SW 1271 (cell line): ENCODE results near the gene TMEM187.

Experiments used
- DNase-seq, 2 experiments: peaks; one replicate each; lab custom pipeline; 2025; lab: John Stamatoyannopoulos, UW

Gene TMEM187

GRCh38 chrX:153955228-153955732 is 17.3 kb upstream of the TMEM187 start:
- DNase-seq = no peak

- no peak for DNase-seq
Observed at GRCh38 chrX:153956044-153956907, 16.3 kb upstream of the TMEM187 start.

GRCh38 chrX:153957224-153957623 is 15.3 kb upstream of the TMEM187 start:
- DNase-seq = no peak

GRCh38 chrX:153958605-153959004 is 13.9 kb upstream of the TMEM187 start:
- DNase-seq = no peak

GRCh38 chrX:153959649-153960048 is 12.9 kb upstream of the TMEM187 start:
- DNase-seq = no peak

GRCh38 chrX:153960077-153960476 is 12.5 kb upstream of the TMEM187 start:
- no peak for DNase-seq

- no peak for DNase-seq
Observed at GRCh38 chrX:153960786-153961185, 11.8 kb upstream of the TMEM187 start.

GRCh38 chrX:153961292-153961691 is 11.3 kb upstream of the TMEM187 start:
- no peak for DNase-seq

- no peak for DNase-seq
Observed at GRCh38 chrX:153963546-153963945, 9.0 kb upstream of the TMEM187 start.

GRCh38 chrX:153964105-153964504 is 8.4 kb upstream of the TMEM187 start:
- no peak for DNase-seq

GRCh38 chrX:153965406-153965805 is 7.1 kb upstream of the TMEM187 start:
- DNase-seq = no peak

- no peak for DNase-seq
Observed at GRCh38 chrX:153966283-153966688, 6.3 kb upstream of the TMEM187 start.

- no peak for DNase-seq
Observed at GRCh38 chrX:153966841-153967535, 5.6 kb upstream of the TMEM187 start.

- DNase-seq = no peak
Observed at GRCh38 chrX:153967536-153968224, 4.9 kb upstream of the TMEM187 start.

- DNase-seq = no peak
Observed at GRCh38 chrX:153968255-153968654, 4.3 kb upstream of the TMEM187 start.

GRCh38 chrX:153968754-153969124 is 3.8 kb upstream of the TMEM187 start:
- DNase-seq = no peak

- DNase-seq = no peak
Observed at GRCh38 chrX:153969125-153969903, 3.2 kb upstream of the TMEM187 start.

- DNase-seq = no peak
Observed at GRCh38 chrX:153969904-153970356, 2.6 kb upstream of the TMEM187 start.

- DNase-seq = peak; percentile 36 to 46
Observed at GRCh38 chrX:153970357-153971123, 2.0 kb upstream of the TMEM187 start.

- DNase-seq = peak; percentile 56 to 72
Observed at GRCh38 chrX:153971124-153971449, 1.5 kb upstream of the TMEM187 start.
